Esophagus muscularis mucosa (tissue), 4 donors: Measurements from ENCODE around the gene RNF167. TPM values are rescaled to one million over a fixed set of nuclear protein-coding genes. Genes with fewer than 3 reads are reported as not detected.

ENCODE experiments used
- DNase-seq: peaks from one replicate; pipeline ENCODE4 v3.0.0-alpha.2; 2017; ENCODE audit errors: extremely low spot score
- H3K27ac ChIP-seq, 4 donors: fragments of 200-600 bp; sonication (generic); replicated peaks in 1 of 4; 1 replicate in 3 of 4; 2 replicates in 1 of 4; pipeline ENCODE4 v1.5.1; 2016 to 2019; ENCODE audit warnings: mild to moderate bottlenecking in 1 of 4
- H3K27me3 ChIP-seq, 4 donors: fragments of 200-600 bp; sonication (generic); one replicate each; pipeline versions ENCODE4 v1.5.1 to v1.6.0; 2016 to 2019
- H3K36me3 ChIP-seq, 4 donors: fragments of 200-600 bp; sonication (generic); one replicate each; pipeline ENCODE4 v1.5.1; 2016 to 2019
- H3K4me1 ChIP-seq, 4 donors: fragments of 200-600 bp; sonication (generic); one replicate each; pipeline ENCODE4 v1.5.1; 2016 to 2019
- H3K4me3 ChIP-seq, 4 donors: fragments of 200-600 bp; sonication (generic); 1 replicate in 2 of 4; 2 replicates in 2 of 4; pipeline ENCODE4 v1.5.1; 2016 to 2019; ENCODE audit warnings: mild to moderate bottlenecking in 4 of 4, moderate library complexity in 1 of 4
- H3K9me3 ChIP-seq, 4 donors: fragments of 200-600 bp; sonication (generic); 1 replicate in 3 of 4; 2 replicates in 1 of 4; pipeline ENCODE4 v1.5.1; 2016 to 2019
- CTCF ChIP-seq, 3 experiments: fragments of 200-600 bp in 2 of 3; fragments of 450-650 bp in 1 of 3; sonication (generic) in 2 of 3; IDR thresholded peaks; one replicate each; pipeline ENCODE4 v1.5.1; 2017 to 2019; ENCODE audit warnings: antibody characterized with exemption in 3 of 3, mild to moderate bottlenecking in 2 of 3, moderate library complexity in 1 of 3
- EP300 ChIP-seq: sonication (generic); formaldehyde crosslinking; IDR thresholded peaks from one replicate; pipeline ENCODE4 v1.6.1; 2017; ENCODE audit warnings: antibody characterized with exemption
- POLR2A ChIP-seq: fragments of 450-650 bp; IDR thresholded peaks from one replicate; pipeline ENCODE4 v1.6.1; 2017; ENCODE audit warnings: antibody characterized with exemption, moderate library complexity, mild to moderate bottlenecking, low read depth
- POLR2AphosphoS5 ChIP-seq, 2 donors: sonication (generic); formaldehyde crosslinking; IDR thresholded peaks; one replicate each; pipeline ENCODE4 v1.6.1; 2017; ENCODE audit warnings: antibody characterized with exemption in 2 of 2
- WGBS: methylation state at CpG from one replicate; pipeline ENCODE4 v1.1.5; 2018; 5-methylcytosine and 5-hydroxymethylcytosine counted together
- intact Hi-C: fragments of 100-400 bp; cut with DNase I; formaldehyde crosslinking; loops from one replicate; pipeline ENCODE4 v1.15.1; 2023
- total RNA-seq, 4 donors: library from RNA; depleted of rRNA; stranded (reverse); fragments of >200 nt; gene quantifications; one replicate each; pipeline versions ENCODE4 v1.1.0 to v1.2.1, GENCODE V29; 2016

RNF167 gene
- total RNA-seq, 4 donors from 2014 or later = 59.8 to 96.3 (median 69.5) TPM

GRCh38 chr17:4945944-4946280 is 5.8 kb downstream of the RNF167 start:
- WGBS = 29% methylated on average over 3 of the region's 4 CpGs
- no peak for TF ChIP-seq EP300
- TF ChIP-seq POLR2AphosphoS5 (IDR thresholded peaks at IDR 0.05) = no peak
- TF ChIP-seq CTCF (IDR thresholded peaks at IDR 0.05) = no peak
- TF ChIP-seq POLR2A = no peak
- Histone ChIP-seq H3K27me3 (no peaks in the 10 kb centered on the region), H3K27ac (peak overlapping the region; percentile 94 to 100 (median 98)), H3K4me1 (peaks cover 49 to 85% (median 78%) of the 10 kb centered on the region in 4 donors), H3K9me3 (peaks cover 0 to 2% (median 0%) of the 10 kb centered on the region in 4 donors), H3K36me3 (peaks cover 17 to 57% (median 50%) of the 10 kb centered on the region in 4 donors), H3K4me3 (peak overlapping the region; percentile 87 to 100 (median 100))
- no peak for DNase-seq
- intact Hi-C loops = no loop called here

GRCh38 chr17:4946312-4946976 is 6.4 kb downstream of the RNF167 start:
- peaks cover 17 to 57% (median 50%) of the 10 kb centered on the region in 4 donors for H3K36me3 ChIP-seq
- peaks cover 0 to 2% (median 0%) of the 10 kb centered on the region in 4 donors for H3K9me3 ChIP-seq
- intact Hi-C loops = no loop called here
- H3K27me3 ChIP-seq = no peaks in the 10 kb centered on the region
- no peak for TF ChIP-seq CTCF (IDR thresholded peaks at IDR 0.05)
- no peak for TF ChIP-seq POLR2A
- TF ChIP-seq POLR2AphosphoS5 (IDR thresholded peaks at IDR 0.05) = no peak
- TF ChIP-seq EP300 = no peak
- no peak for DNase-seq
- peak overlapping the region; percentile 87 to 100 (median 100) for H3K4me3 ChIP-seq
- WGBS = 24% methylated on average over 12 of the region's 16 CpGs
- peak overlapping the region; percentile 94 to 100 (median 98) for H3K27ac ChIP-seq
- peaks cover 49 to 85% (median 78%) of the 10 kb centered on the region in 4 donors for H3K4me1 ChIP-seq

- no peak for DNase-seq
- peaks cover 17 to 55% (median 47%) of the 10 kb centered on the region in 4 donors for H3K36me3 ChIP-seq
- peak overlapping the region; percentile 94 to 100 (median 98) for H3K27ac ChIP-seq
- intact Hi-C loops = no loop called here
- 1% methylated on average over 7 of the region's 7 CpGs for WGBS
- H3K4me3 ChIP-seq = peak overlapping the region; percentile 87 to 100 (median 100)
- H3K4me1 ChIP-seq = peaks cover 45 to 85% (median 78%) of the 10 kb centered on the region in 4 donors
- H3K27me3 ChIP-seq = no peaks in the 10 kb centered on the region
- H3K9me3 ChIP-seq = peaks cover 0 to 2% (median 0%) of the 10 kb centered on the region in 4 donors
- TF ChIP-seq POLR2A (no peak), EP300 (no peak), POLR2AphosphoS5 (IDR thresholded peaks at IDR 0.05) (no peak)
These were observed 6.9 kb downstream of the RNF167 start for GRCh38 chr17:4947010-4947410.

DNA sequence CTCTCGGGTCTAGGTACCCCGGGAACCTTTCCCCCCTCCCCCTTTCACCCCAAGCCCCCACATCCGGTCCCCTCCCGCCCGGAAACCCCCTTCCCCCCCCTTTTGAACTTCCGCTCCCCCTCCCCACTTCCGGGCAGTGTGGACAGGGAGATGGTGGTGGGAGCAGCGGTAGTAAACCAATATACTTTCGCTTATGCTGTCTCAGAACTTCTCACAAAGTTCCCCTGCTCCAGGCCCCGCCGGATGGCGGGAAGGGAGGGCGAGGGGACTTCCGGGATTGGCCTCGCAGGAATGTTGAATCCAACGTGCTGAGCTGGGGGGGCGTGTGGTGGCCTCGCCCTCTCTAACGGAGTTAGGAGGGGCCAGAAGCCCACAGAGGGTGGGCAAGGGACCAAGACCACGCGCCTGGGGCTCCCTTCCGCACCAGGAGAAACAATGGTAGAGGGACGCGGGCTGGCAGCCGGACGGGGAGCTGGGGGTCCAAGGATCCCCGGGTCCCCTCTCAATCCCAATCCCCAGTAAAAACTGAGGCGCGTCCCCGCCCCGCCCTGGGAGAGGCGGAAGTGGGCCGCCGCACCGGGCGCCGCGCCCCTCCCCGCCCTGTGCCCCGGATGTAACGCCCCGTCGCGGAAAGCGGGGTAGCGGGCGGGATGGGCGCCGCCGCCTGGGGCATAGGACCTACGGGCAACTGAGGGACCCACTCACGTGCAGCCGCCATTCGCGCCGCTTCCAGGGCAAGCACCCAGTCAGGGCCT is 7.5 kb downstream of the RNF167 start:
- intact Hi-C loops = loop anchor here (2.0 kb wide), 1 partner anchor 19 kb away; the partner anchor contains the start of gene SPAG7
- no peak for DNase-seq
- no peaks in the 10 kb centered on the region for H3K27me3 ChIP-seq
- H3K9me3 ChIP-seq = peaks cover 0 to 2% (median 0%) of the 10 kb centered on the region in 4 donors
- peaks cover 45 to 80% (median 74%) of the 10 kb centered on the region in 4 donors for H3K4me1 ChIP-seq
- peak overlapping the region; percentile 87 to 100 (median 100) for H3K4me3 ChIP-seq
- H3K36me3 ChIP-seq = peaks cover 17 to 50% (median 42%) of the 10 kb centered on the region in 4 donors
- WGBS = 0% methylated on average over 15 of the region's 56 CpGs
- peak overlapping the region; percentile 94 to 100 (median 98) for H3K27ac ChIP-seq
- TF ChIP-seq EP300 = no peak
- peak; percentile 33 to 52 for TF ChIP-seq POLR2AphosphoS5 (IDR thresholded peaks at IDR 0.05)

DNA sequence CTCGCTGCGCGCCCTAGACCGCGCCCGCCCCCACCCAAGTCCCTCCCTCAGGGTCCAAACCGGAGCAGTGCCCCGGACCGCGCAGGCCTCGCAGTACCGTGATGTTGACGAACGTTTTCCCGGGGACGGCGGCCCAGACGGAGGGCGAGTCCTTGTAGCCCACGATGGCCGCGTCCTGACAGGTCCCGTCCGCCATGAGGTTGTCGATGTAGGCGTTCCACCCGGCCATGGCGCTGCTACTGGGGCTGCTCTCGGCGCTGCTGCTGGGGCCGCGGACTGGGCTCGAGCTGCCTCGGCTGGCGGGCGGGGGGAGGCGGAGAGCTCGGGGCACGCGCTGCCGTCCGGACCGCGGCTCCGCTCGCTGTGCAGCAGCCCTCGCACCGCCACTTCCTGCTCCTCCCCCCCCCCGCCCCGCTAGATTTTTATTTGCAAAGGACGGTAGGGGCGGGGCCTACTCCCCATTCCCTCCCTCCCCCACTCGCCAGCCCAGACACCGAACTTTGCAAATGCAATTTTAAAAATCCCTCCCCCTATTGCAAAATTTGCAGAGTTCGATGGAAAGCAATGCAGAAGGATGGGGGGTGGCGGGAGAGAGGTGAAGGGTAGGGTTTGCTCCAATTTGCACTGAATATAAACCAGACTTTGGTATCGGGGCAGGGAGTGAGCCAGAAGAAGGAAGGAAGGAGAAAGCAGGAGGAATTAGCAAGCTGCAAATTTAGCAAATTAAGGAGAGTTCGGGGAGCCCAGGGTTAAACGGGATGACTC is 8.3 kb downstream of the RNF167 start, which contains the start of gene PFN1:
Gene PFN1 (minus strand): TSS at position 365 of the 765 bp plus-strand sequence. CDS start 136 bp downstream, at position 229.
- intact Hi-C loops = loop anchor here (2.0 kb wide), 1 partner anchor 18 kb away; the partner anchor contains the start of gene SPAG7
- TF ChIP-seq CTCF (IDR thresholded peaks at IDR 0.05) = no peak
- TF ChIP-seq POLR2A = peak; percentile 89
- TF ChIP-seq EP300 = no peak
- peak; percentile 28 to 94 for TF ChIP-seq POLR2AphosphoS5 (IDR thresholded peaks at IDR 0.05)
- H3K36me3 ChIP-seq = peaks cover 10 to 42% (median 34%) of the 10 kb centered on the region in 4 donors

More for the DNA sequence above, 8.3 kb downstream of the RNF167 start, which contains the start of gene PFN1:
- peak; percentile 99 for DNase-seq
- 0% methylated on average over 12 of the region's 59 CpGs for WGBS
- peaks cover 0 to 2% (median 0%) of the 10 kb centered on the region in 4 donors for H3K9me3 ChIP-seq
- H3K27ac ChIP-seq = peak within 1 kb of the TSS; percentile 94 to 100 (median 98)
- H3K27me3 ChIP-seq = no peaks in the 10 kb centered on the region
- H3K4me1 ChIP-seq = peaks cover 45 to 72% (median 68%) of the 10 kb centered on the region in 4 donors
- peak within 1 kb of the TSS; percentile 87 to 100 (median 100) for H3K4me3 ChIP-seq
